HS-27A (cell line): ENCODE measurements around the gene RECK.
"Not testable (repeated sequence)": the region's sequence is repeated elsewhere in the genome, so short reads cannot be mapped to it uniquely, and the experiment has no call there.

Experiments
- DNase-seq: peaks from one replicate; pipeline ENCODE4 v3.0.0-alpha.2; 2012; ENCODE audit warnings: low read depth, missing footprints

RECK gene

GRCh38 chr9:36074055-36074454, 37.3 kb downstream of the RECK start:
- DNase-seq, result no peak

DNA sequence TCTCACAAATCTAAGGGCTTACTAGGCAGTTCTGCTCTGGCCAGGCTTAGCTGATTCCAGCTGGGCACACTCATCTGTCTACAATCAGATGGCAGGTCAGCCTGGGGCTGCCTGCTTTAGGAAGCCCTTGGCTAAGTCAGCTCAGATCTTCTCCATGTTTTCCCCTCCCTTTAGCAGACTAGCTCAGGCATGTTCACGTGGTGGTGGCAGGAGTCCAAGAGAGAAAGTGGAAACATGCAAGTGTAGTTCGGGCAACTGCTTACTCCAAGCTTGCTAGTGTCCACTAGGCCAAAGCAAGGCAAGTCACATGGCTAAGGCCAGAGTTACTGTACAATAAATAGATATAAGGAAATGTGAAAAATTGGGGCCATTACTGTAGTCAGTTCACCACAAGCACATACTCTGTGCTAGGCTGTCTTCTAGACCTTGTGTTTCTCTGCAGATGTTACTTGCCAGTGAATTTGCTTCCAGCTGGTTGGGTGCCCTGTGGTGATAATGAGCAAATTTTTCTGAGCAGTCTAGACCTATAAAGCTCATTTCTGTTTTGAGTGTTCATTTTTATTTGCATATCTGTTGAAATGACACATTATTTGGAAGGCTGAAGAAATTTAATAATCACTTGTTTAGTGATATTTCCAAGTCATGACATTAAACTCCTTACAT, 38.3 kb downstream of the RECK start:
- no peak for DNase-seq

DNA sequence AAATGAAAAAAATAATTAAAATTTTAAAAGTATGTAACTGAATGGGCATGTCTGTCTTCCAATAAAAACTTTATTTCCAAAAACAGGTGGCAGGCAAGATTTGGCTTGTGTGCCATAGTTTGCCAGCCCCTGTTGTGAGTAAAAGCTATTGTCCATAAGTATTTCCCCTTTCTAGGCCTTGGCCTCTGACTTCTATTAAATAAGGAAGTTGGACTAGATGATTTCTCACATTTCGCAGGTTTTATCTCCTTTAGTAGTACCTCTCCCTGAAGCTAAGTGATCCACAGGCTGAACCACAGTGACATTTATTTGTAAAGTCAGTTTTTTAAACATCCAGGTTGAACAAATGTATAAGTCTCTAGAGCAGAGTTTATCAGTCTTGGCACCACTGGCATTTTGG, 41.3 kb downstream of the RECK start:
- no peak for DNase-seq

GRCh38 chr9:36080519-36080918, 43.8 kb downstream of the RECK start:
- DNase-seq, result no peak

GRCh38 chr9:36082931-36083330, 46.2 kb downstream of the RECK start:
- no peak for DNase-seq

GRCh38 chr9:36086442-36086841, 49.7 kb downstream of the RECK start:
- DNase-seq, result no peak

- not testable (repeated sequence) for DNase-seq
These were observed 50.3 kb downstream of the RECK start for GRCh38 chr9:36087054-36087453.

GRCh38 chr9:36088020-36088419, 51.3 kb downstream of the RECK start:
- DNase-seq, result no peak

DNA sequence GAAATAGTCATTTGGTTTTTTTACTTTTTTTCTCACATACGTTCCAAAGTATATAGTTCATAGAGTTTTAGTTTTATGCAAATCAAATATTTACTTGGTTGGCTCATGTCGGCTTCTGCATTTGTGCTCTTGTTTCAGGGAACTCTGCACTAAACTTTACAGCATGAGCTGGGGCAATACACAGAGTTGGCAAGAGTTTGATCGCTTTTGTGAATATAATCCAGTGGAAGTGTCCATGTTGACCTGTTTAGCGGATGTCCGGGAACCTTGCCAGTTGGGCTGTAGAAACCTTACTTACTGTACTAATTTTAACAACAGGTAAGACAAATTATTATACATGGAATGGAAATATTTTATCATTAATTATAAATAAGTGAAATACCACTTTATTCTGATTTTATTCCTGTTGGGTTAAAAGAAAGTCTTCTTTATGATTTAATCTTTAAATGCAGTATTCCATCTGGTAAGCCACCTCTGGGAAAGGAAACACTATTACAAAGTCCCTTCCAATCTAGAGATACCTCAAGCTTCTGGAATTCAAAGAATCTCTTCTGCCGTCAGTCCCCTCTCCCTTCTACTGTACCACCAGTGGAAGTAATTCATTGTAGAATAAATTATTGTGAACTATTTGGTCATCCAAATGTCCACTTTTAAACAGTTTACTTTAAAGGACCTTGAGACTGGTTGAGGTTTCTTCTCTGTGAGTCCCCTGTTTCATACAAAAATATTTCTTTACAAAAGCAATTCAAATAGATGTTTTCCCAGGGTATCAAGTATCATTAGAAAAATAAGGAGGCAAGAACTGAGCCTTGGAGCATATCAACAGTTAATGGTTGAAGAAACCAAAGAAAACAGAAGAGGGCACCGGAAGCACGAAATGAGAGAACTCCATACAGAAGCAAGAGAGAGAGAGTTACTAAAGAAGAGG, 54.6 kb downstream of the RECK start:
- DNase-seq, result peak; percentile 76

- no peak for DNase-seq
These were observed 55.3 kb downstream of the RECK start for GRCh38 chr9:36092014-36092413.

DNA sequence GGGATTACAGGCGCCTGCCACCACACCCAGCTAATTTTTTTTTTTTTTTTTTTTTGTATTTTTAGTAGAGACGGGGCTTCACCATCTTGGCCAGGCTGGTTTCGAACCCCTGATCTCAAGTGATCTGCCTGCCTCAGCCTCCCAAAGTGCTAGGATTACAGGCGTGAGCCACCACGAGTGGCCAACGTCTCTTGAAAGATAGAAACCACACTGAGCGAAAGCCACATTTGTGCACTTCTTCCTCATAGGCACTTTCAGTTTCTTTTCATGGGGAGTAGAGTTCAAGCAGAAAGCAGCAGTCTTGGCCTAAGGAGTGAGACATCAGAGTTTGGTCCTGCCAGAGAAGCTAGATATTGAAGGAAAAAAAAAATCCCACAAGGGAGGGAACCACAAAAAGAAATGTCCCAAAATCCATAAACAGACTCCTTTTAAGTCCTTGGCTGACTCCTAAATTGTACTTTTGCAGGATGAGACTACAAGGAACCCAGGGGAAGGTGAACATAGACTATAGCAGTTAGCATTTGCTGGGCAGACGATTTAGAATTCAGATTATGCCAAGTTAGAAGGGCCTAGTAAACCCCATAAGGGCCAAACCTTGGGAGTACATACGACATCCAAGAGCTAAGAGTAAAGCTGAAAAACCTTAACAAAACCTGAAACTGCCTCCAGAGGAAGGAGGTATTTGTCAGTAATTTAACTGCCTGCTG, 55.9 kb downstream of the RECK start:
- no peak for DNase-seq

- DNase-seq, result no peak
These were observed 56.7 kb downstream of the RECK start for GRCh38 chr9:36093384-36093783.

GRCh38 chr9:36099718-36100117, 63.0 kb downstream of the RECK start:
- no peak for DNase-seq

DNA sequence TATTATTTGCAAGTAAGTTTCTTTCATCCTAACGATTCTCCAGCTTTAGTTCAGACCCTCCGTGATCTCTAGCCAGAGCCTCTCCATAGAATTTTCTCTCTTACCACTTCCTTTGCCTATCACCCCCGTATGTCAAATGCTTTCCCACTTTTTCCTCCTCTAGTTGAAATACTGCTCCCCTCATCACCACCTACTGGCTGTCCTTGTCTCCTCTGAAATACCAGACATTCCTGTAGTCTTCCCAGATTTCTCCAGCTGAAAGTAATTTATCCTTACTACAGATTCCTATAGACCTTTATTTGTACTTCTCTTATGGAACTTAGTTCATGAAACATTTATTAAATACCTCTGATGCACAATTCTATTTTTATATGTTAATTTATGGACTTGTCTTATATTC, 63.8 kb downstream of the RECK start:
- DNase-seq, result no peak

GRCh38 chr9:36101916-36102741, 65.4 kb downstream of the RECK start:
- peak; percentile 99 for DNase-seq

- DNase-seq, result peak; percentile 72
These were observed 66.2 kb downstream of the RECK start for GRCh38 chr9:36102742-36103495.

GRCh38 chr9:36109071-36109470, 72.4 kb downstream of the RECK start:
- DNase-seq, result no peak

- no peak for DNase-seq
These were observed 73.7 kb downstream of the RECK start for GRCh38 chr9:36110434-36110833.

DNA sequence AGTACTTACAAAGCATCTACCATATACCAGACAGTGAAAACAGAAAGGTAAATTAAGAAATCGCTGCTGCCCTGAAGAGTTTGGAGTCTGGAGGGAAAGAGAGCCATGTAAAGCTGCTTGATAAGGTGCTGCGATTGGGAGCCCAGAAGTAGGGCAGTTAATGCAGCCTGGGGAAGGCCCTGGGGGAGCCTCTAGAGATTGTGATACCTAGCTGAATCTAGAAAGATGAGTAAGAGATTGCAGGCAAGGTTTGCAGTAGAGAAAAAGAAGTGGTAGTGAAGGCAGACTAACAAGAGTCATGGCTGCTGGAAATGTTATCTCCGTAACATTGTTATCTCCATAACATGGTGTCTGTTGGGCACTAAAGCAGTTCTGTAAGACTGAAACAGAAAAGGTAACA, 75.8 kb downstream of the RECK start:
- DNase-seq, result no peak

DNA sequence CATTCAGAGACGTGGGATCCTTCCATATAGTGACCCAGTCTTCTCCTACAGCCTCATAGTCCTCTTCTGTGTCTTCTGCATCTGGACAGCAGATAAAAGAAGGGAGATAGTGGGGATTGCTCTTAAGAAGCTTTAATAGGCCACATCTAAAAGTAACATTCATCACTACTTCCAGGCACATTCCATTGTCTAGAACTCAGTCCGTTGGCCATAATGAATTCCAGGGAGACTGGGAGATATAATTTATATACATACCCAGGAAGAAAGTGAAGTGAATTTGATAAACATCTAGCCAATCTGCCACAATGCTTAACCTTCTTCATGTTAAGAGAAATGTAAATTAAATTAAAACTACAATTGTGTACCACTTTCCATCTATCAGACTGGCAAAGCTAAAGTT, 77.3 kb downstream of the RECK start:
- no peak for DNase-seq

GRCh38 chr9:36116593-36116992, 79.9 kb downstream of the RECK start:
- DNase-seq, result no peak
